Measurements from ENCODE around the gene RNASE4.
"Not testable (repeated sequence)": the region's sequence is repeated elsewhere in the genome, so short reads cannot be mapped to it uniquely, and the experiment has no call there.

Gene RNASE4, protein sequence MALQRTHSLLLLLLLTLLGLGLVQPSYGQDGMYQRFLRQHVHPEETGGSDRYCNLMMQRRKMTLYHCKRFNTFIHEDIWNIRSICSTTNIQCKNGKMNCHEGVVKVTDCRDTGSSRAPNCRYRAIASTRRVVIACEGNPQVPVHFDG

DNA sequence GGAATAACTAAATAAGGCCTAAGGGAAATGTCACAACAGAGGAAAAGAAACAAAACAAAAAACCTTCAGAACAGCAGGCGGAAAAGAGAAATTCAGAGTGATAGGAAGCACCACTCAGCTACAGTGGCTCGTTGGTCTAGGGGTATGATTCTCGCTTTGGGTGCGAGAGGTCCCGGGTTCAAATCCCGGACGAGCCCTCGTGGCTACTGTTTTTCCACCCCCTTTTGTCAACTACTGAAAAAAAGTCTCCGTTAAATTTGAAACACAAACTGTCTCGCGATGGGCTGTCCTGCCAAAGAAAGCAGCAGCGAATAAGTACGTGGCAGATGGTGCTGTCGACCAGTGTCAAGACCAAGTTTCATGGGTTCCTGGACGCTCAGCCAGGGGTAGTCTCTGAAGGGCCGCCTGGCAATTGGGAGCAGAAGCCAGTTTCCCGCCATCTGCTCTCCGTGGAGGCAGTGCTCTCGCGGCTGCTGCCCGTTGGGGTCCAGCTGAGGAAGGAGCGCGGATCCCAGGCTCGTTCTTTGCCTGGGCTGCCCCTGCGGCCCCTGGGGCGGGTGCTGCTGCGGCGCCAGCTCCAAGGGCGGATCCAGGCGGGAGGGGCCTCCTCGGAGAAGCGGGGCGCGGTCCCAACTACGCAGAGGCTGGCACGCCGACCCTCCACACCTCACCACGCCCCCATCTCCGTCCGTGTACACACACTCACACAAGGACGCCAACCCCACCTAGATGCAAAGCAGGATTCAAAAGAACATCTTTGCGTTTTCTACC, at the start of gene RNASE4:
TSS of gene RNASE4 (plus strand) at position 670 of the 771 bp plus-strand sequence. CDS start 14,812 bp downstream, outside the sequence.
- peak; percentile 89 for DNase-seq (ENCODE audit: low read depth)

DNA sequence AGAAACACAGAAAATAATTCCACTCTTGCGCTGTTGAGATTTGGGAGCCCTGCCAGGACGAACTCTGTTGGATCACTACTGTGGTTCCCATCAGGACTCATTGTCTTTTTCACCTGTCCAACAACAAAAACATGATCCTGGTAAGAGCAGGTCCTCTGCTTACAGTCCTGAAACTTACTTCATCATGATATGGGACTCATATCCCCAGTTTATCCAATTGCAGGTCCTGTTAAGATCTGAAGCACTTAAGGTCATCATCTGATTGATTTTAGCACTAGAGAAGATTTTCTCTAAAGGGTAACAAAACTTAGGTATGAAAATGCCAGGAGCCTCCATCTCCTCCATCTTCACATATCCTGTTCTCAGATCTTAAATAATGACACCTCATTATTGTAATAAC, 42.8 kb upstream of the RNASE4 start, which contains the start of gene OR6S1:
TSS of gene OR6S1 (minus strand) at position 101 of the 400 bp plus-strand sequence. CDS start at position 101, 0 bp downstream.
- no peak for DNase-seq (ENCODE audit: low read depth)

DNA sequence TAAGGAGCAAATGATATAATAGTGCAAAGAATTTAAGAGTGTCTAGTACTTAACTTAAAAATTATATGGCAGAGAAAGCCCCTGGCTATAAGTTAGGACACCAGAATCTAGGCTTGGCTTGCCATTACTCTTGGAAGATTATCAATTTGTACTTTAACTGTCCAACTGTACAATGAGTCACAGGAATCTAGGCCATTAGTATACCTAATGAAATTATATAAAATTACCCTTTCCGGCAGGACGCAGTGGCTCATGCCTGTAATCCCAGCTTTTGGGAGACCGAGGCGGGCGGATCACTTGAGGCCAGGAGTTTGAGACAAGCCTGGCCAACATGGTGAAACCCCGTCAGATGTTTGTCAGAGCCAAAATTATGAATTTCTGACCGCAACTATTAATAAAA, 42.2 kb upstream of the RNASE4 start:
- no peak for DNase-seq (ENCODE audit: low read depth)

DNA sequence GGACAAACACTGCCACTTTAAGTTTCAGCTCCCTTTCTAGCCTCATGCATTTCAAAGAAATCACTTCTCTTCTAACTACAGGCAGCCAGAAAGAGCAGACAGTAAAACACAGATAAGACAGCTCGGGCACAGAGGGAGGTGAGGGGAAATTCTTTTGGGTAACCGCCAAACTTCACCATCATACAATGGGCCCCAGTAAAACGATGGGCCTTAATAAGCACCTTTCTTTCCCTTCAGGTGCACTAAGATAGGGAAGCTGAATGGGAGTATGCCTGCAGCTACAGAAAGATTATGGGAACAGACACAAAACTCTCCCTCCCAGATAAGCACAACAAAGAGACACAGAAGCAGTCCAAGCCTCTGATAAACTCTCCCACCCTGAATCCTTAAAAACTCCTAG, 41.6 kb upstream of the RNASE4 start:
- DNase-seq (ENCODE audit: low read depth): not testable (repeated sequence)

DNA sequence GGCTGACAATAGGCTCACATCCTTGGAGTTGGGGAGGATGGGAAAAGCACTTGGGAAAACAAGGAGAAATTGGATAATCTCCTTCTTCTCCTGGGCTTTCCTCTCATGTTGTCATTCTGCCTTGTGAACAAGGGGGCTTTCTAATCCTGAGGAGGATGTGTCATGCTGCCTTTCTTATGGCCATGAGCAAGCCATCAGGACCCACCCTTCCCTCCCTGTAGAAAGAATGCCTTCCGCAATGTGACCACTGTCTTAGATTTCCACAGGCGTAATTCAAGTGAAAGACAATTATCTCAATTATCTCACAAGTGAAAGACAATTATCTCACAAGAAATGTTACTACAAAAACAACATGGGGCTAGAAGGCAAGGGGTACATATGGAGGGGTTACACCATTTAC, 39.8 kb upstream of the RNASE4 start:
- DNase-seq (ENCODE audit: low read depth): no peak

DNA sequence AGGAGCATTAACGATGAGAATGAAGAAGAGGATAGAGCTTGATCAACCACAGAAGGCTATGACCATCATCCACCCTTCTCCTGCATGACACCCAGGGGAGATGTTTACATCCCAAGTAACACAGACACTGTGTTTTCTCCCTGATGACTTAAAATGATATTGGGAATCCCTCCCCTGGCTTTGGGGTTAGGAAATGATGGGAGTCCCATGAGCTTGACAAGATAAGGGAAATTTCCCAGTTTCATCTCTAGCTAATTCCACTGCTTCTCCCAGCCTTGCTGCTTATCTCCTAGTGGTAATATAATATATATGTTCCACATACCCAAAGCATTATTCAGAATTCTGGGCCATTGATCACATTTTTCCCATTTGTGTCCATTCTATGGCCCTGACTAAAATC, 38.9 kb upstream of the RNASE4 start:
- no peak for DNase-seq (ENCODE audit: low read depth)

DNA sequence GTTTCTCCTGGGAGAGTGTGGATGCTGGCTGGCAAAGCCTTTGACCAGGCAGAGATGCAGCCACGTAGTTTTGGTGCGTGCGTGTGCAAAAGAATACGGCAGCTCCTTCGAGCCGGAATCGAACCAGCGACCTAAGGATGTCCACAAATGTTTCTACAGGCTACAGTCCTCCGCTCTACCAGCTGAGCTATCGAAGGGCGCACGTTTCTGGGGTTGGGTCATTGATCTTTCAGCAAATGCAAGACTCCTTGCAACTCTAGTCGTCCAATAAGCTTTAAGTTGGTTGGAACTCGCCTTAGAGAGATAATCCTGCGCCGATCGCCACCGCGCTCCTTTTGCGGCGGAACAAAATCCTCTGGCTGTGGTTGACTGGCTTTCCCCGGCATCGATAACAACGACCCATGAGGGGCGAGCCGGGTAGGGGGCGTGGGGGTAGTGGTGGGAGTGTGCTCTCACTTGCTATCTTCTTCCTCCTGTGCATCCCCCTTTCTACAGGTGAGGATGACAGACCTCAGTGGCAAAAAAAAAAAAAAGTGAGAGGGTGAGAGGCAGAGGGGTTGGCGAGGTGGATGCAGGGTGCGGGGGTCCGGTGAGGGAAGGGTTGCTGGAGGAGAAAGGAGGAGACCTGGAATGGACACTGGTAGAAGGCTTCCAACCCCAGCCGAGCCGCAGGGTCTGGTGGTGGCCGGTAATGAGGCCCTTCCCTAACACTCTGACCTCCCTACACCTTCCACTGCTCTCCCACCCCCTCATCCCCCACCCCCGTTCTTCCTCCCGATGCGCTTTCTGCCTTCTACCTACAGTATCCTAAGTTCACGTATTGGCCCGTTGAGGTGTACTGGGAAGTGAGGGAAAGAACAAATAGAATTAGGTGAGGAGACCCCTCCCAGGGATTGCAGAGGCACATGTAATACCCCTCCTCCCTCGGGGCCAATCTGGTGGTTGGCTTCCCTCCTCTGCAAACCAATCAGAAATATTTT, 31.1 kb upstream of the RNASE4 start:
- DNase-seq (ENCODE audit: low read depth): no peak

DNA sequence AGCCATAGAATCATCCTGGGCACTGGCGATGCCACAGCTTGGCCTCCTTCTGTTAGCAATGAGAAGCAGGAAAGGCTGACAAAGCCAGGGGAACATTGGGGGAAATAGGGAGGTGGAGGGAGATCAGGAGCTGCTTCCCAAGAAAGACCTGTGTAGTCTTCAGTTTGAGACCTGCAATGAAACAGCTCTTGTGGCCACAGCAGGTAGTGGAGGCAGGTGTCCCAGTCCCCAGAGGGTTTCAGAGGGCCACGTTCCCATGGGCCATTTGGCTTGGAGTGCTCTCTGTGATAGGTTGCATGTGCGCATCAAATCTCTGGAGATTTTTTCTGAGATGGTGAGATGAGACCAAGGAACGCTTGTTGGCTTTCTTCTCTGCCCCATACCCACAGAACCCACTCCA, 28.5 kb upstream of the RNASE4 start:
- DNase-seq (ENCODE audit: low read depth): no peak

DNA sequence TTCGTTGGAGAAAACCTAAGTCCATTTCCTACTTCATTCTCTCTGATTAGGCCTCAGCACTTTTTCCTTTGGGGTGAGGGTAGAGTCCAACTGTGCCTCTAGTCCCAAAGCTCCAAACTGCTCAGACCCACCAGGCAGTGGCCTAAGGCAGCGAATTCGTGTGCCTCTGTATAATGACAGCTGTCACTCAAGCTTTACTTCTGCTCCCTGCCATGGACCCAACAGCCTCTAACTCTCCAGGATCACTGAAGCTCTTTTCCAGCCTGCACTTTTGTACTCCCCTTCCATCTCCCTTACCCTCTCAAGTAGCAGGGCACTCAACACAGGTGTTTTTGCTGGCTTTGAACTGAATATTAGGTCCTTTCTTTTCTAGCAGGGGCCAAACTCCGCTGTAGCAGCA, 28.1 kb upstream of the RNASE4 start:
- DNase-seq (ENCODE audit: low read depth): no peak

DNA sequence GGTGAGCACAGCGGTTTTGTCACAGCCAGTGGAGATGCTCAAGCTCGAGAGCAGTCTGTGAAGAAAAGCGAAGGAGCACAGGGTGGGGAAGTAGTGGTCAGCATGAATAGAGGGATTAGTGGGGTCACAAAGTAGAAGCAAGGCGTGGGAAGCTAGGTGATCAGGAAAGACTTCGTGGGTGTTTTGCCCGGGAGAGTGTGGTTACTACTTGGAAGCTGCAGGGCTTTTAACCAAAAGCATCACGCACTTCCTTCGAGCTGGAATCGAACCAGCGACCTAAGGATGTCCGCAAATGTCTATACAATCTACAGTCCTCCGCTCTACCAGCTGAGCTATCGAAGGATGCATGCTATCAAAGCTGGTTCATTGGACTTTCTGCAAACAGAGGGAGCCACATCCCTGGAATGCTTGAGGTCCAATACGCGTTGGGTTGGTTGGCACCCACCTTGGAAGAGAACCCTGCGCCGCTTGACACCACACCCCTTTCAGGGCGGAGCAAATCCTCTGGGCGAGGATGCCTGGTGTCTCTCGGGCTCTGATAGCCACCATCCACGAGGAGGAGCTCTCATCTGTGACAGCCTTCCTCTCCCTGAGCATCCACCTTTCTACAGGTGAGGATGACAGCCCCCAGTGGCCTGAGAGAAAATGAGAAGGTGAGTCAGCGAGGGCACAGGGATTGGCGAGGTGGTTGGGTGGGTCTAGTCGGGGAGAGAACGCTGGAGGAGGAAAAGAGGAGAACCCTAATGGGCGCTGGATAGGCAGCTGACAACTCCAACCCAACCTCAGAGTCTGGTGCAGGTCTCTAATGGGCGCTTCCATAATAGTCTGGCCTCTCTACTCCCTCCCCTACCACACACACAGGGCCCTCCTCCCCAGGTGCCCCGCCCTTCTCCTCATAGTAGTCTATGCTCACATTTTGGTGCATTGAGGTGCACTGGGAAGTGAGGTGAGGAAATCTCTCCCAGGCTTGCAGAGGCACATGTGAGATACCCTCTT, 26.8 kb upstream of the RNASE4 start:
- no peak for DNase-seq (ENCODE audit: low read depth)

DNA sequence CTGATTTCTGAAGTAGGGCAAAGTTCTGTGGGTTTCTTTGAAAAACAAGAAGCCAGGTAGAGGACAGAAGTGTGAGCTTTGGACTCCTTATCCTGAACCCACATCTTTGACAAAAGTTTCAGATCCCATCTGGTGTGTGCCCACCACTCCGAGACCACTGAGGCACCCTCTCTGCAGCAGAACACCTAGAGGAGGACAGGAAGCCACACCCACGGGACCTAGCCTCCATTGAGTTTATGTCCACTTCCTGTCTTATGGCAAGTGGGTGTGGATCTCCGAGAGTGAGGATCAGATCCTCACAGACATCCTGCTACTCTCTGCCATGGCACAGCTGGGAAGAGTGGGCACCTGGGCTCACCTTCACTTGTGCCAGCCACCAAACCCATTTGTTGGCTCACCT, 26.1 kb upstream of the RNASE4 start:
- DNase-seq (ENCODE audit: low read depth): no peak

DNA sequence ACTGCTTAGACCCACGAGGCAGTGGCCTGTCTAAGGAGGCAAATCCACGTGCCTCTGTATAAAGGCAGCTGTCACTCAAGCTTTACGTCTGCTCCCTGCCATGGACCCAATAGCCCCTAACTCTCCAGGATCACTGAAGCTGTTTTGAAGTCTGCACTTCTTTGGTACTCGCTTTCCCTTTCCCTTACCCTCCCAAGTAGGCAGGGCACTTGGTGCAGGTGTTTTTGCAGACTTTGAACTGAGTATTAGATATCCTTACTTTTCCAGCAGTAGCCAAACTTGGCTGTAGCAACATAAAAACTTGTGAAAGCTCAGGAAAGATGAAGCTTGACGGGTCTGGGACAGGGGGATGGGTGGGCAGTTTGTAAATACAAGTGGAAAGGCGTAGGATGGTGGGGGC, 25.0 kb upstream of the RNASE4 start:
- no peak for DNase-seq (ENCODE audit: low read depth)

DNA sequence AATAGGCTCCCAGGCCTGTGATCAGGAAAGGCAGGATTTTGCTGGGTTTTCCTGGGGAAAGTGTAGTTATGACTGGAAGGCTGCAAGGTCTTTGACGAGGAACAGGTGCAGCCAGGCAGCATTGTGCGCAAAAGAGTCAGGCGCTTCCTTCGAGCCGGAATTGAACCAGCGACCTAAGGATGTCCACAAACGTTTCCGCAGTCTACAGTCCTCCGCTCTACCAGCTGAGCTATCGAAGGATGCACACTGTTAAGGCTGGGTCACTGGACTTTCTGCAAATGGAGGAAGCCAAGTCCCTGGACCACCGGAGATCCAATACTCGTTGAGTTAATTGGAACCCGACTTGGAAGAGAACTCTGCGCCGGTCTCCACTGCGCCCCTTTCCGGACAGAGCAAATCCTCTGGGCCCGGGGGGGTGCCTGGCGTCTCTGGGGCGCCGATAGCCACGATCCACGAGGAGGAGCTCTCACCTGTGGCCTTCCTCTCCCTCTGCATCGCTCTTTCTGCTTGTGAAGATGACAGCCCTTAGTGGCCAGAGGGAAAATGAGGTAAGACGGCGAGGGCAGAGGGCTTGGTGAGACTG, 24.5 kb upstream of the RNASE4 start:
- no peak for DNase-seq (ENCODE audit: low read depth)

DNA sequence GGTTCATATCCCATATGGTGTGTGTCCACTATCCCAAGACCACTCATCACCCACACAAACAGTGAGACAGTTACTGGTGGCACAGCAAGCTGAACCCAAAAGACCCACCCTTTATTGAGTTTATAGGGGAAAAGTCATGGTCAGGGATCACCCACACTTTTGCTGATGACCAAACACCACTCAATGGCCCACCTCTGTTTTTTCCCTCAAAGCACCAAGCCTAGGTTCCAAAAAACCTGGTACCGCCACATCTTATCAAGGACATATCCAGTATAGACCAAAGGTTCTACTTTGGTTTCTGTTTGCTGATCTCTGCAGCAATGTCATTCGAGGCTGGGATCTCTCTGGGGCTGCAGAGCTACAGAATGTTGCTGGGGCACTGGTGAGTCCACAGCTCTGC, 23.2 kb upstream of the RNASE4 start:
- DNase-seq (ENCODE audit: low read depth): no peak

DNA sequence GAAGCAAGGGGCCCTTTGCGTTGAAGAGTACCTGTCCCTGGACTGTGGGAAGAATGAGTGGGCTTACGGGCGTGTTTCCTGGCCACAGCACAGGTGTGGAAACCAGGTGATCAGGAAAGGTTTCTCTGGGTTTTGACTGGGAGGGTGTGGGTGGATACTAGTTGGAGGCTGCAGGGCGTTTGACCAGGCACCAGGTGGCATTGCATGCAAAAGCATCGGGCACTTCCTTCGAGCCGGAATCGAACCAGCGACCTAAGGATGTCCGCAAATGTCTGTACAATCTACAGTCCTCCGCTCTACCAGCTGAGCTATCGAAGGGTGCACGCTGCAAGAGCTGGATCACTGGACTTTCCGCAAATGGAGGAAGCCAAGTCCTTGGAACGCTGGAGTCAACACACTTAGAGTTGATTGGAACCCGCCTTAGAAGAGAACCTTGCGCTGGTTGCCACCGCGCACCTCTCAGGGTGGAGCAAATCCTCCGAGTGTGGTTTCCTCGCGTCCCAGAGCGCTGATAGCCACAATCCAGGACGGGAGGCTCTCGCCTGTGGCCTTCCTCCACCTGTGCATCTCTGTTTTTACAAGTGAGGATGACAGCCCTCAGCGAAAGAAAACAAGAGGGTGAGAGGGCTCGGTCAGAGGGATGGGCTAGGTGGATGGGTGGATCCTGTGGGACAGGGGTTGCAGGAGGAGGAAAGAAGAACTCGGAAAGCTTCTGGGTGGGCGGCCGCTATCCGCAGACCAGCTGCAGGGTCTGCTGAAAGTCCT, 21.2 kb upstream of the RNASE4 start:
- DNase-seq (ENCODE audit: low read depth): peak; percentile 71

DNA sequence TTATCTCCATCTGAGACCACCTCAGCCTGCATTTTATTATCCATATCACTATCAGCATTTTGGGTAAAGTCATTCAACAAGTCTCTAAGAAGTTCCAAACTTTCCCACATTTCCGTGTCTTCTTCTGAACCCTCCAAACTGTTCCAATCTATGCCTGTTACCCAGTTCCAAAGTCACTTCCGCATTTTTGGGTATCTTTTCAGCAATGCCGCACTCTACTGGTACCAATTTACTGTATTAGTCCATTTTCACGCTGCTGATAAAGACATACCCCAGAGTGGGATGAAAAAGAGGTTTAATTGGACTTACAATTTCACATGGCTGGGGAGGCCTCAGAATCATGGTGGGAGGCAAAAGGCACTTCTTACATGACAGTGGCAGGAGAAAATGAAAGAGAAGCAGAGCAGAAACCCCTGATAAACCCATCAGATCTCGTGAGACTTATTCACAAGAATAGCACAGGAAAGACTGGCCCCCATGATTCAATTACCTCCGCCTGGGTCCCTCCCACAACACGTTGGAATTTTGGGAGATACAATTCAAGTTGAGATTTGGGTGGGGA, 17.9 kb upstream of the RNASE4 start:
- not testable (repeated sequence) for DNase-seq (ENCODE audit: low read depth)

DNA sequence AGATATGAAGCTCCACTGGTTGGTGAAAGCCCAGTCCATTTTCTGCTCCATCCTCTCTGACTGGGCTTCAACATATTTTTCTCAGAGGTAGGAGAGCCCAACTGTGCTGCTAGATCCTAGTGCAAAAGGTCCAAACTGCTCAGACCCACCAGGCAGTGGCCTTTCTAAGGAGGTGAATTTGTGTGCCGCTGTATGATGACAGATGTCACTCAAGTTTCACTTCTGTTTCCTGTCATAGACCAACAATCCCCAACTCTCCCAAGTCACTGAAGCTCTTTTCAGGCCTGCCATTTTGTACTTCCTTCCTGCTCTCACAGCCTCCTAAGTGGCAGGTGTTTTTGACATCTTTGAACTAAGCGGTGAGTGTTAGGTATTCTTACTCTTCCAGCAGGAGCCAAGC, 16.4 kb upstream of the RNASE4 start:
- DNase-seq (ENCODE audit: low read depth): no peak

DNA sequence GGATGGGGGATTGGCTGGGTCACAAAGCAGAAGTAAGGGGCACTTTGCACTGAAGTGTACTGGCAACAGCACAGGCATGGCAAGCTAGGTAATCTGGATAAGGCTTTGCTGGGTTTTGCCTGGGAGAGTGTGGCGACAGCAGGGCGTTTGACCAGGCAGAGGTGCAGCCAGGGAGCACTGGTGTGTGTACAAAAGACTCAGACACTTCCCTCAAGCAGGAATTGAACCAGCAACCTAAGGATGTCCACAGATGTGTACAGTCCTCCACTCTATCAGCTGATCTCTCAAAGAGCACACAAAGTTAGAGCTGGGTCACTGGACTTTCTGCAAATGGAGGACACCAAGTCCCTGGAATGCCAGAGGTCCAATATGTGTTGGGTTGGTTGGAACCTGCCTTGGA, 15.4 kb upstream of the RNASE4 start:
- no peak for DNase-seq (ENCODE audit: low read depth)

DNA sequence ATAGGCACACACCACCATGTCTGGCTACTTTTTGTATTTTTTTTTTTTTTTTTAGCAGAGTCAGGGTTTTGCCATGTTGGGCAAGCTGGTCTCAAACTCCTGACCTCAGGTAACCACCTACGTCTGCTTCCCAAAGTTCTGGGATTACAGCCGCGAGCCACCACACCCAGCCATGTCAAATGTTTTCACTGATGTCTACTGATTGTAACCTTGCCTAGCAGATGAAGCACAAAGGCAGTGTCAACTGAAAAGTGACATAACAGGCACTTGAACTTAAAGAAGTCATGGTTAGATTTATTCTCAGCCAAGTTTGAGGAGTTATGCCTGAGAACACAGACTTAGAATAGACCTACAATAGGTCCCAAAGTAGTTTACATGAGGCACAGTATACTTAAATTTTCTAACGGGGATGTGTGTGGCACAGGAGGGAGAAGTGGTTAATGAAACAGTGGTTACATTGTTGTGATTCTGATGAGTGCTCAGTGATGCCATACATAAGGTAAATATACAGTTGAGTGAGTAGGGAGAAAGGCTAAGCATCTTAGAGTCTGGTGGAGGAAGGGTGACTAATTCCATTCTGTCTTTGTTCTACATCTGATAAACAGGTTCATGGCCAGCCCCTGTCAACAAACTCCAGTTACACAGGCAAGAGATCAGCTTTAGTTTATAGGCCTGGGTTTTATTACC, 12.6 kb upstream of the RNASE4 start:
- DNase-seq (ENCODE audit: low read depth): no peak

All from HS-27A (cell line).